Karpas-422 (cell line): Measurements from ENCODE around the gene SPOCK1. TPM values are rescaled to one million over a fixed set of nuclear protein-coding genes. Genes with fewer than 3 reads are reported as not detected.

Experiments
- DNase-seq: peaks from one replicate; pipeline ENCODE4 v3.0.0-alpha.2; 2015
- H2AFZ ChIP-seq: fragments of 200-600 bp; sonication (generic); 2 replicates; pipeline ENCODE4 v1.6.1; 2014; ENCODE audit warnings: antibody characterized with exemption, low read length, mixed read lengths
- H3K27ac ChIP-seq: fragments of 200-600 bp; sonication (generic); 2 replicates; pipeline ENCODE4 v1.5.1; 2014; ENCODE audit warnings: mild to moderate bottlenecking, low read length, moderate library complexity
- H3K27me3 ChIP-seq: fragments of 200-600 bp; sonication (generic); 2 replicates; pipeline ENCODE4 v1.6.1; 2014; ENCODE audit warnings: low read length, mixed read lengths
- H3K36me3 ChIP-seq: fragments of 200-600 bp; sonication (generic); 2 replicates; pipeline ENCODE4 v1.6.1; 2014; ENCODE audit warnings: low read length, mixed read lengths; ENCODE audit not compliant: insufficient read depth
- H3K4me1 ChIP-seq: fragments of 200-600 bp; sonication (generic); 2 replicates; pipeline ENCODE4 v1.6.1; 2014; ENCODE audit warnings: mild to moderate bottlenecking, low read length, mixed read lengths
- H3K4me2 ChIP-seq: fragments of 200-600 bp; sonication (generic); 2 replicates; pipeline ENCODE4 v1.6.1; 2014; ENCODE audit warnings: low read length, low read depth, mild to moderate bottlenecking; ENCODE audit not compliant: poor library complexity, severe bottlenecking
- H3K4me3 ChIP-seq: fragments of 200-600 bp; sonication (generic); 2 replicates; pipeline ENCODE4 v1.5.1; 2014; ENCODE audit warnings: mild to moderate bottlenecking, antibody characterized with exemption, low read length, mixed read lengths
- H3K79me2 ChIP-seq: fragments of 200-600 bp; sonication (generic); 2 replicates; pipeline ENCODE4 v1.6.1; 2014; ENCODE audit warnings: mild to moderate bottlenecking, low read length, mixed read lengths
- H3K9ac ChIP-seq: fragments of 200-600 bp; sonication (generic); 2 replicates; pipeline ENCODE4 v1.6.0; 2014; ENCODE audit warnings: low read length
- H3K9me2 ChIP-seq: fragments of 200-600 bp; sonication (generic), shearing (Covaris generic); replicated peaks from 2 replicates; pipeline ENCODE4 v1.6.0; 2014; ENCODE audit warnings: mild to moderate bottlenecking, low read length, moderate library complexity; ENCODE audit not compliant: insufficient read depth
- H3K9me3 ChIP-seq: fragments of 300-700, 200-600 bp; sonication (generic); 2 replicates; pipeline ENCODE4 v1.6.1; 2014; ENCODE audit warnings: low read length, mixed read lengths
- H4K20me1 ChIP-seq: fragments of 200-600 bp; sonication (generic); 2 replicates; pipeline ENCODE4 v1.6.1; 2014; ENCODE audit warnings: mild to moderate bottlenecking, antibody characterized with exemption, low read length, low read depth; ENCODE audit not compliant: insufficient read depth
- total RNA-seq: library from RNA; depleted of rRNA; stranded (reverse); fragments of >200 nt; shearing (Covaris generic); gene quantifications from 2 replicates; pipeline ENCODE4 v1.2.3, GENCODE V29; 2014; ENCODE audit warnings: low replicate concordance

The SPOCK1 gene
- total RNA-seq, 1 experiment from 2014 or later: 1.0 TPM

DNA sequence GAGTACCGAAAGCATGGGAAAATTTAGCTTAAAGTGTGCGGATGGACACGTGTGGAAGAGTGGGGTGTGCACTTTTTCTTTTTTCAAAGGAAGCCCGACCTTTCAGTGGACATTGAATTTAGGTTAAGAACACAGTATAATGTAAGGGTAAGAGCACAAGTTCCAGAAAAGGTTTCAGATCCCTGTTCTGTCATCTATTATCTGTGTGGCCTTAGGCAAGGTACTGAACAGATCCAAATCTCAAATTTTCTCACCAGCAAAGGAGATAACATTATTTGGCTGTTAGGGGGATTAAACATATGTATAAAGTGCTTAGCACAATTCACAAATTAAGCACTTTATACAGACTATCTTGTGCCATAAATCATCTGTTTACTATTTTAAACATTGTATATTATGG, 441.0 kb downstream of the SPOCK1 start:
- Histone ChIP-seq H3K9ac (no peak overlapping the region), H3K4me2 (no peak overlapping the region), H3K27me3 (no peaks in the 10 kb centered on the region), H3K4me1 (no peaks in the 10 kb centered on the region), H3K36me3 (no peaks in the 10 kb centered on the region), H3K9me3 (no peaks in the 10 kb centered on the region), H3K4me3 (no peak overlapping the region), H3K27ac (no peak overlapping the region), H3K9me2 (no peaks in the 10 kb centered on the region), H3K79me2 (no peaks in the 10 kb centered on the region), H2AFZ (no peak overlapping the region), H4K20me1 (no peaks in the 10 kb centered on the region)
- no peak for DNase-seq

DNA sequence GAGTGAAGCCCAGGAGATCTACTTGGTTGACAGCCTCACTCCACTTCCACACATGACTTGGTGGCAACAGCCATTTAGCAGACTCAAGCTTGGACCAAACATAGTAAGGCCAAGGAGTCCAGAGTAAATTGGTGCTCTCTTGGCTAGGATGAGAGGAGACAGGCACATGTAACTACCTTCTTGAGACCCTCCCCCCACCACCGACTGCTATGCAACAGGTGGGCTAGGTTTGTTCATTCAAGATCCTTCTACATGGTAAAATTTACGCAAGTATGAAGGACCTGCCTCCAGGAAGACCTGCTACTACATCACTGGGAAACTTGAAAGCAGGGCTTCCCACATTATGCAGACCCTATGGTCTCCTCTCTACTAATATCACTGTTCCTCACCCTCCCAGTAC, 442.4 kb downstream of the SPOCK1 start:
- Histone ChIP-seq H3K4me1 (no peaks in the 10 kb centered on the region), H4K20me1 (no peaks in the 10 kb centered on the region), H3K4me2 (no peak overlapping the region), H3K9me2 (no peaks in the 10 kb centered on the region), H3K79me2 (no peaks in the 10 kb centered on the region), H3K9ac (no peak overlapping the region), H2AFZ (no peak overlapping the region), H3K4me3 (no peak overlapping the region), H3K9me3 (no peaks in the 10 kb centered on the region), H3K27ac (no peak overlapping the region), H3K27me3 (no peaks in the 10 kb centered on the region), H3K36me3 (no peaks in the 10 kb centered on the region)
- DNase-seq: no peak

DNA sequence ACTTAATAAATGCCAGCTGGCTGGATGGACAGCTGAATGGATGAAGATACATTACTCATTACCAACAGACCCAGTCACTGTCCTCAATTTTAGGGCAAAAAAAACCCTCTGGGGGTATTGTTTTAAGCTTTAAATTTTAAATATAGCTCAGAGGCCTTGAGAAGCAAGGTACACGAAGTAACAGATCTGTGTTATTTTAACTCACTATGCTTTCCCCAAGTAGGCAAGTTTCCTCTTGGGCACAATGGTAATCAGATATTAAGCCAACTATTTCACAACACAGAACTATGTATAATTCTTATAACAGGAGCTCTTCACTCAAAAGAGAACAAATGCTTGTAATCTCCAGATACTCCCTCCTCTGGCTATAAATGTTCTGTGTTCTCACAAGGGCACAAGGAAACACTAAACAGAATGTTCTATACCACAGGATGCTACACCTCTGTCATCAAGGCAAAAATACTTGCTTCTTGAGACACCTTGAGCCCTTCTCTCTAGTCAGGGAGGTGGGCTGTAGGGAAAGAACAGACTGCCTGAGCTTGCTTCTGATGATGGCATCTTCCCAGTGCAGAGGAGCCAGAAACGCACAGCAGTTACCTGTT, 443.8 kb downstream of the SPOCK1 start:
- Histone ChIP-seq H3K9ac (no peak overlapping the region), H3K4me2 (no peak overlapping the region), H3K4me1 (no peaks in the 10 kb centered on the region), H3K27me3 (no peaks in the 10 kb centered on the region), H4K20me1 (no peaks in the 10 kb centered on the region), H3K4me3 (no peak overlapping the region), H2AFZ (no peak overlapping the region), H3K27ac (no peak overlapping the region), H3K9me3 (no peaks in the 10 kb centered on the region), H3K36me3 (no peaks in the 10 kb centered on the region), H3K79me2 (no peaks in the 10 kb centered on the region), H3K9me2 (no peaks in the 10 kb centered on the region)
- no peak for DNase-seq

DNA sequence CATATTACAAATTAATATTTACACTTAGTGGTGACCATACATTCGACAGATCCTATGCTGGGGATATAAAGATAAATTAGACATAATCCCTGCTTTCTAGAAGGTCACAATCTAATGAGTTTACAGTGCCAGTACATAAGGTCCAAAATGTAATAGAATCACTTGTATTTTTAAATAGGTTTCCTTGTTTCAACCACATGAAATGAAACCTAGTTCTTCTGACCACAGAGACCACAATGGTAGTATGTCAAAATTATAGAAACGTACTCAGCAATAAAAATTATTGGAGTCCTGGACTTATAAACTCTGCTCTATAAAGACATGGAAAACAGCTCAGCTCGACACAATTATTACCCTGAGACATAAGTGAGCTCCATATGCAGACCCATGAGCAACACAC, 444.3 kb downstream of the SPOCK1 start:
- H3K79me2 ChIP-seq: no peaks in the 10 kb centered on the region
- H3K27me3 ChIP-seq: no peaks in the 10 kb centered on the region
- no peak overlapping the region for H3K4me2 ChIP-seq
- no peak for DNase-seq
- H3K27ac ChIP-seq: no peak overlapping the region
- no peaks in the 10 kb centered on the region for H3K9me3 ChIP-seq
- H3K9ac ChIP-seq: no peak overlapping the region
- H2AFZ ChIP-seq: no peak overlapping the region
- no peaks in the 10 kb centered on the region for H3K36me3 ChIP-seq
- no peaks in the 10 kb centered on the region for H3K9me2 ChIP-seq
- no peak overlapping the region for H3K4me3 ChIP-seq
- no peaks in the 10 kb centered on the region for H4K20me1 ChIP-seq
- H3K4me1 ChIP-seq: no peaks in the 10 kb centered on the region

DNA sequence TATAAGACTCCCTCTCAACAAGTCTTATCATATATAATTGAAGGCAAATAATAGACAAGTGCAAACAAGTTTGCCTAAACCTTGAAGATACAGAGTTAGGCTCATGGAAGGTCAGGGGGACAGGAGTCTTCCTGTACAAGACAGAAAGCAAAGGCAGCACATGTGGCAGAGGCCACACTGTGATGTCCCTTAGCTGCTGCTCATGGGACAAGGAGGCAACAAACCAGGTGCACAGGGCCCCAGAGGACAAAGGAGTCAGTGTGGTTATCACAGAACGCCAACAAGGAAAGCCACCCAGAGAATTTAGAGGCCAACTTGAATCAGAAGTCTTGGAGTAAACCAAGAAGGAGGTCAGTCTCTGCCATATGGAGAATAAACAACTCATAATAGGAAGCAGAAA, 444.8 kb downstream of the SPOCK1 start:
- Histone ChIP-seq H3K4me1 (no peaks in the 10 kb centered on the region), H3K9me2 (no peaks in the 10 kb centered on the region), H3K9me3 (no peaks in the 10 kb centered on the region), H3K9ac (no peak overlapping the region), H3K36me3 (no peaks in the 10 kb centered on the region), H2AFZ (no peak overlapping the region), H3K4me2 (no peak overlapping the region), H4K20me1 (no peaks in the 10 kb centered on the region), H3K79me2 (no peaks in the 10 kb centered on the region), H3K27ac (no peak overlapping the region), H3K27me3 (no peaks in the 10 kb centered on the region), H3K4me3 (no peak overlapping the region)
- DNase-seq: no peak

DNA sequence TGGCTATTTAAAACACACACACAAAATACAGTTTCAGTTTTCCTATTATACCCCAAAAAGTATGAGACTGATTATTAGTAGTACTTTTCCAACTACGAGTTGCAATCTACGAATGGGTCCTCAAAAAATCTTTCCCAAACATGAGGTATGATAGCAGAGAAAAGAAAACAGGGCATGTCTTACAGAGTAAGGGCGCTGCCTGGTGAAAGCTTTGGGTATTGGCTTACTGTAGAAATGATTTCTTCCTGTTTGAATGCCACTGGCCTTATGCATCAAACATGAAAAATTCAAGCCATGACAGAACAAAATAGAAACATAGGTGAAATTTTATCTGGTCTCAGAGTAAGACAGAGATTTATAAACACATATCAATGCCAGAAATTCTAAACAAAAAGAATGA, 448.0 kb downstream of the SPOCK1 start:
- no peak overlapping the region for H3K9ac ChIP-seq
- H4K20me1 ChIP-seq: no peaks in the 10 kb centered on the region
- H3K4me1 ChIP-seq: no peaks in the 10 kb centered on the region
- H3K36me3 ChIP-seq: no peaks in the 10 kb centered on the region
- no peaks in the 10 kb centered on the region for H3K9me2 ChIP-seq
- H3K4me2 ChIP-seq: no peak overlapping the region
- H3K9me3 ChIP-seq: no peaks in the 10 kb centered on the region
- H2AFZ ChIP-seq: no peak overlapping the region
- H3K79me2 ChIP-seq: no peaks in the 10 kb centered on the region
- no peak overlapping the region for H3K27ac ChIP-seq
- no peaks in the 10 kb centered on the region for H3K27me3 ChIP-seq
- peak; percentile 48 for DNase-seq
- H3K4me3 ChIP-seq: no peak overlapping the region

DNA sequence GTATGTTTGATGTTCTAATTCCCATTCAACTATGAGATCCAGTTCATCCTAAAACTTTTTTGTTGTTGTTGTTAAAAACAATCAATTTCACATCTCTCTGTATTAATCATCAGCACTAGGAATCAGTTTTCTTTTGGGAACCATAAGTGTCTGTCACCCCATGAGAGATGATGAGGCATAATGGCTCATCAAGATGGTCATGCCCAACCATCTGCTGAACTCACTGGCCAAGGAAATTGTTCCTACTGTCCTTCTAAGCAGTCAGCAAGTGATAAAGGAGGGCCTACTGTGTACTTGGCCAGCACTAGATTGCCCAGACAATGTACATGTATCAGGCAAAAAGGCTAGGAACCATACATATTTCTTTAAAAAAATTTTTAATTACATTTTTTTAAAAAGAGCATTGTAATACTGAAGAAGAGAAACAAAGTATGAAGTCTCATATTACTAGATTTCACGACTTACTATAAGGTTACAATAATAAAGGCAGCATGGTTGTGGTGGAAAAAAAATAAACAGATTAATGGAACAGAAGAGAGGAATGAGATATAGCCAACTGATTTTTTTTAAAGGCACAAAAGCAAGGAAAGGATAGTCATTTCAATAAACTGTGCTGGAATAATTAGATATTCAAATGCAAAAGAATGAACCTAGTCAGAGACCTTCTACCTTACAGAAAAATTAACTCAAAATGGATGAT, 458.3 kb downstream of the SPOCK1 start:
- H3K27me3 ChIP-seq: no peaks in the 10 kb centered on the region
- H3K9me2 ChIP-seq: no peaks in the 10 kb centered on the region
- H3K36me3 ChIP-seq: no peaks in the 10 kb centered on the region
- no peaks in the 10 kb centered on the region for H4K20me1 ChIP-seq
- H2AFZ ChIP-seq: no peak overlapping the region
- H3K4me1 ChIP-seq: no peaks in the 10 kb centered on the region
- DNase-seq: no peak
- H3K27ac ChIP-seq: no peak overlapping the region
- peaks cover 6% of the 10 kb centered on the region; the same call in 1 of the 2 replicates for H3K9me3 ChIP-seq
- H3K9ac ChIP-seq: no peak overlapping the region
- no peak overlapping the region for H3K4me3 ChIP-seq
- H3K79me2 ChIP-seq: no peaks in the 10 kb centered on the region
- H3K4me2 ChIP-seq: no peak overlapping the region

DNA sequence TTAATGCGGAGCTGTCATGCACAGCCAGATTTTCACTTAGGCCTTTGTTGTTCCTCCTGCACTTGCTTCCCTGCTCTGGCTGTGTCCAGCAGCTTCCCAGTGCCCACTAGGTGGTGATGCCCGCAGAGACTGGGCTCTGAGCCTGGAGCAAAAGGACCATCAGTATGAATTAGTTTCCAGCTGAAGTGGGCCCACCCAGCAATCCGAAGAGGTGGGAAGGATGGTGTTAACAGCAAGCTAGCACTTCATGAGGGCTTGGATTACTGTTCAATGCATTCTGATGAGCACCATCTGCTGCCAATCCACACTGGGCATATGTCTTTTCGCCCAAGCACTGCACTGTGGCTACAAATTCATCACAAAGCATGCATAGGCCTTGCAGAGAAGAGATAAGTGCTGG, 459.1 kb downstream of the SPOCK1 start:
- no peak for DNase-seq
- Histone ChIP-seq H3K4me2 (no peak overlapping the region), H3K4me1 (no peaks in the 10 kb centered on the region), H3K9ac (no peak overlapping the region), H3K36me3 (no peaks in the 10 kb centered on the region), H3K9me3 (peaks cover 6% of the 10 kb centered on the region; the same call in 1 of the 2 replicates), H3K79me2 (no peaks in the 10 kb centered on the region), H2AFZ (no peak overlapping the region), H3K27ac (no peak overlapping the region), H3K9me2 (no peaks in the 10 kb centered on the region), H3K27me3 (no peaks in the 10 kb centered on the region), H3K4me3 (no peak overlapping the region), H4K20me1 (no peaks in the 10 kb centered on the region)
